GM19395 (cell line): Measurements from ENCODE around the gene COX15.
A peak's percentile ranks its signal among the peaks of the same experiment; 100 is the strongest.
"Not testable (repeated sequence)": the region's sequence is repeated elsewhere in the genome, so short reads cannot be mapped to it uniquely, and the experiment has no call there.

ENCODE experiments used
- ATAC-seq: cut with Tn5 transposase; IDR thresholded peaks from one replicate; pipeline ENCODE4 v1.9.1; 2021; ENCODE audit warnings: mild to moderate bottlenecking, moderate library complexity; ENCODE audit not compliant: unreplicated experiment

COX15 gene

GRCh38 chr10:99732033-99732842 is at the start of gene COX15, which contains the start of gene CUTC:
Gene COX15 (minus strand): TSS chr10:99732127. CDS start chr10:99732049, 78 bp downstream.
Gene CUTC (plus strand): TSS chr10:99732234. CDS start chr10:99732349, 115 bp downstream.
- peak; percentile 87 for ATAC-seq

GRCh38 chr10:99779335-99779734 is 47.4 kb upstream of the COX15 start:
- no peak for ATAC-seq

- no peak for ATAC-seq
Measured at GRCh38 chr10:99777918-99778714, 46.2 kb upstream of the COX15 start.

GRCh38 chr10:99775850-99776249 is 43.9 kb upstream of the COX15 start:
- no peak for ATAC-seq

- no peak for ATAC-seq
Measured at GRCh38 chr10:99770408-99771045, 38.6 kb upstream of the COX15 start.

GRCh38 chr10:99769706-99770105 is 37.8 kb upstream of the COX15 start:
- no peak for ATAC-seq

- ATAC-seq, result no peak
Measured at GRCh38 chr10:99768556-99768955, 36.6 kb upstream of the COX15 start.

- ATAC-seq, result no peak
Measured at GRCh38 chr10:99767901-99768300, 36.0 kb upstream of the COX15 start.

GRCh38 chr10:99766302-99766681 is 34.4 kb upstream of the COX15 start:
- peak; percentile 85 for ATAC-seq

- ATAC-seq, result peak; percentile 30
Measured at GRCh38 chr10:99765672-99766301, 33.9 kb upstream of the COX15 start.

- no peak for ATAC-seq
Measured at GRCh38 chr10:99761365-99761764, 29.4 kb upstream of the COX15 start.

- no peak for ATAC-seq
Measured at GRCh38 chr10:99760321-99760720, 28.4 kb upstream of the COX15 start.

- ATAC-seq, result no peak
Measured at GRCh38 chr10:99758211-99758891, 26.4 kb upstream of the COX15 start.

GRCh38 chr10:99756159-99756558 is 24.2 kb upstream of the COX15 start:
- no peak for ATAC-seq

- no peak for ATAC-seq
Measured at GRCh38 chr10:99754670-99755069, 22.7 kb upstream of the COX15 start.

GRCh38 chr10:99750641-99751040 is 18.7 kb upstream of the COX15 start:
- ATAC-seq, result no peak

GRCh38 chr10:99748823-99749451 is 17.0 kb upstream of the COX15 start:
- no peak for ATAC-seq

GRCh38 chr10:99746166-99746565 is 14.2 kb upstream of the COX15 start:
- ATAC-seq, result not testable (repeated sequence)

- ATAC-seq, result no peak
Measured at GRCh38 chr10:99743841-99744240, 11.9 kb upstream of the COX15 start.

- no peak for ATAC-seq
Measured at GRCh38 chr10:99742701-99743100, 10.8 kb upstream of the COX15 start.
